LNCaP clone FGC (cell line): ENCODE results near the gene EFCAB7.

Experiments used
- DNase-seq: peaks from one replicate; pipeline ENCODE4 v3.0.0-alpha.2; 2011; ENCODE audit warnings: low read depth
- H3K4me3 ChIP-seq: 2 replicates; pipeline ENCODE4 v1.5.1; 2011; ENCODE audit warnings: mild to moderate bottlenecking, low read depth, low read length, control low read depth
- CTCF ChIP-seq: IDR thresholded peaks from 2 replicates; pipeline ENCODE4 v1.5.1; 2012; ENCODE audit warnings: mild to moderate bottlenecking; ENCODE audit not compliant: control insufficient read depth, insufficient read depth; ENCODE audit errors: extremely low read depth

Gene EFCAB7

GRCh38 chr1:63601463-63601862 is 78.1 kb downstream of the EFCAB7 start:
- no peak for DNase-seq
- no peak for TF ChIP-seq CTCF
- no peak overlapping the region for H3K4me3 ChIP-seq

- TF ChIP-seq CTCF, result no peak
- no peak for DNase-seq
- no peak overlapping the region for H3K4me3 ChIP-seq
Observed at GRCh38 chr1:63601912-63602311, 78.6 kb downstream of the EFCAB7 start.

GRCh38 chr1:63602629-63603028 is 79.3 kb downstream of the EFCAB7 start:
- no peak for DNase-seq
- H3K4me3 ChIP-seq, result no peak overlapping the region
- TF ChIP-seq CTCF, result no peak

- no peak for DNase-seq
- no peak overlapping the region for H3K4me3 ChIP-seq
- no peak for TF ChIP-seq CTCF
Observed at GRCh38 chr1:63603810-63604209, 80.5 kb downstream of the EFCAB7 start.

GRCh38 chr1:63607322-63607721 is 84.0 kb downstream of the EFCAB7 start:
- DNase-seq, result no peak
- no peak overlapping the region for H3K4me3 ChIP-seq
- no peak for TF ChIP-seq CTCF

GRCh38 chr1:63611231-63611630 is 87.9 kb downstream of the EFCAB7 start:
- DNase-seq, result no peak
- TF ChIP-seq CTCF, result no peak
- no peak overlapping the region for H3K4me3 ChIP-seq

- H3K4me3 ChIP-seq, result no peak overlapping the region
- no peak for DNase-seq
- TF ChIP-seq CTCF, result no peak
Observed at GRCh38 chr1:63612564-63612963, 89.2 kb downstream of the EFCAB7 start.
